SK-N-SH treated with all-trans-retinoic acid at 6 μM for 48 hours (cell line): ENCODE results near the gene TOGARAM1.

Experiments
- ESRRG ChIP-seq: fragments of 250-450 bp; sonication (Bioruptor Pico); IDR thresholded peaks from 2 replicates; pipeline ENCODE4 v1.6.1; 2021; ENCODE audit warnings: mild to moderate bottlenecking
- GLIS3 ChIP-seq: fragments of 250-450 bp; sonication (Bioruptor Pico); IDR thresholded peaks from 2 replicates; pipeline ENCODE4 v1.5.0; 2020; ENCODE audit warnings: mild to moderate bottlenecking, moderate library complexity
- ISL1 ChIP-seq: fragments of 250-450 bp; sonication (Bioruptor Pico); IDR thresholded peaks from 2 replicates; pipeline ENCODE4 v2.1.2; 2022; ENCODE audit warnings: mild to moderate bottlenecking, moderate library complexity
- OSR1 ChIP-seq: fragments of 250-450 bp; sonication (Bioruptor Pico); IDR thresholded peaks from 2 replicates; pipeline ENCODE4 v1.8.0; 2022; ENCODE audit warnings: moderate library complexity, mild to moderate bottlenecking, inconsistent platforms
- PPARA ChIP-seq: fragments of 250-450 bp; sonication (Bioruptor Pico); IDR thresholded peaks from 2 replicates; pipeline ENCODE4 v1.5.0; 2020; ENCODE audit warnings: mild to moderate bottlenecking, borderline replicate concordance
- RARB ChIP-seq: fragments of 250-450 bp; sonication (Bioruptor Pico); IDR thresholded peaks from 2 replicates; pipeline ENCODE4 v1.8.0; 2021; ENCODE audit warnings: mild to moderate bottlenecking, moderate library complexity
- TOX ChIP-seq: fragments of 250-450 bp; sonication (Bioruptor Pico); IDR thresholded peaks from 2 replicates; pipeline ENCODE4 v1.8.0; 2021; ENCODE audit warnings: mild to moderate bottlenecking, moderate library complexity, borderline replicate concordance
- TSHZ2 ChIP-seq: fragments of 250-450 bp; sonication (Bioruptor Pico); IDR thresholded peaks from 2 replicates; pipeline ENCODE4 v1.5.0; 2020; ENCODE audit warnings: mild to moderate bottlenecking, moderate library complexity
- ZC3H10 ChIP-seq: fragments of 250-450 bp; sonication (Bioruptor Pico); IDR thresholded peaks from 2 replicates; pipeline ENCODE4 v1.5.1; 2021; ENCODE audit warnings: mild to moderate bottlenecking, moderate library complexity
- ZFP3 ChIP-seq: fragments of 250-450 bp; sonication (Bioruptor Pico); IDR thresholded peaks from 2 replicates; pipeline ENCODE4 v1.5.0; 2020; ENCODE audit warnings: mild to moderate bottlenecking, moderate library complexity
- ZFP30 ChIP-seq: fragments of 450-650 bp; formaldehyde crosslinking; IDR thresholded peaks from 2 replicates; pipeline ENCODE4 v1.5.0; 2022; ENCODE audit warnings: mild to moderate bottlenecking, moderate library complexity
- ZNF70 ChIP-seq: fragments of 450-650 bp; formaldehyde crosslinking; IDR thresholded peaks from 2 replicates; pipeline ENCODE4 v1.5.0; 2020; ENCODE audit warnings: mild to moderate bottlenecking, moderate library complexity
- TF ChIP-seq, protein P1 (sequence below): fragments of 250-450 bp; sonication (Bioruptor Pico); IDR thresholded peaks from 2 replicates; pipeline ENCODE4 v1.5.1; 2020; ENCODE audit warnings: low read depth, mild to moderate bottlenecking, moderate library complexity

DNA sequence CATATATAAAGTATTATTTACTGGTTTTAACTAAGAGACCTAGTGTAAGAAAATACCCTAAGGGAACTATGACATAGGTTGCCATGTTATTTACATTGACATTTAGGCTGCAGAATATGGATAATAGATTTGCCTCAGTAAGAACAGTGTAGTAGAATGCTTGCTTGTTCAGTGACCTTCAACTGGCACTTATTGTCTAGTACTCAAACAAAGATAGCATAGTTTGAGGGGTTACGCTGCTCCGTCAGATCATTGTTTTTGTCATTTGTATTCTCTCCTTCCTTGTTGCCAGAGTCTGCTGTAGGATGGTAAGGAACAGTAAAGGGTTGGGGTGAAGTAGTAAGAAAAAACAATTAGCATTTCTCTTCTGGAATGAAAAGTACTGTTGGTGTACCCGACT is 33.2 kb downstream of the TOGARAM1 start:
- TF ChIP-seq, protein P1, sequence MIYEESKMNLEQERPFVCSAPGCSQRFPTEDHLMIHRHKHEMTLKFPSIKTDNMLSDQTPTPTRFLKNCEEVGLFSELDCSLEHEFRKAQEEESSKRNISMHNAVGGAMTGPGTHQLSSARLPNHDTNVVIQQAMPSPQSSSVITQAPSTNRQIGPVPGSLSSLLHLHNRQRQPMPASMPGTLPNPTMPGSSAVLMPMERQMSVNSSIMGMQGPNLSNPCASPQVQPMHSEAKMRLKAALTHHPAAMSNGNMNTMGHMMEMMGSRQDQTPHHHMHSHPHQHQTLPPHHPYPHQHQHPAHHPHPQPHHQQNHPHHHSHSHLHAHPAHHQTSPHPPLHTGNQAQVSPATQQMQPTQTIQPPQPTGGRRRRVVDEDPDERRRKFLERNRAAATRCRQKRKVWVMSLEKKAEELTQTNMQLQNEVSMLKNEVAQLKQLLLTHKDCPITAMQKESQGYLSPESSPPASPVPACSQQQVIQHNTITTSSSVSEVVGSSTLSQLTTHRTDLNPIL, result no peak
- TF ChIP-seq PPARA (no peak), ZFP30 (CRISPR knock-in tag) (no peak), ZC3H10 (CRISPR knock-in tag) (no peak), OSR1 (no peak), TSHZ2 (no peak), ZNF70 (CRISPR knock-in tag) (no peak), RARB (no peak), ISL1 (CRISPR knock-in tag) (no peak), GLIS3 (no peak), ESRRG (CRISPR knock-in tag) (no peak), ZFP3 (CRISPR knock-in tag) (no peak), TOX (CRISPR knock-in tag) (no peak)
